ENCODE data around the gene NPB. TPM values are rescaled to one million over a fixed set of nuclear protein-coding genes. Genes with fewer than 3 reads are reported as not detected.
A peak's percentile ranks its signal among the peaks of the same experiment; 100 is the strongest.

NPB gene
- total RNA-seq, 1 donor from 2014 or later: 1.1 TPM

DNA sequence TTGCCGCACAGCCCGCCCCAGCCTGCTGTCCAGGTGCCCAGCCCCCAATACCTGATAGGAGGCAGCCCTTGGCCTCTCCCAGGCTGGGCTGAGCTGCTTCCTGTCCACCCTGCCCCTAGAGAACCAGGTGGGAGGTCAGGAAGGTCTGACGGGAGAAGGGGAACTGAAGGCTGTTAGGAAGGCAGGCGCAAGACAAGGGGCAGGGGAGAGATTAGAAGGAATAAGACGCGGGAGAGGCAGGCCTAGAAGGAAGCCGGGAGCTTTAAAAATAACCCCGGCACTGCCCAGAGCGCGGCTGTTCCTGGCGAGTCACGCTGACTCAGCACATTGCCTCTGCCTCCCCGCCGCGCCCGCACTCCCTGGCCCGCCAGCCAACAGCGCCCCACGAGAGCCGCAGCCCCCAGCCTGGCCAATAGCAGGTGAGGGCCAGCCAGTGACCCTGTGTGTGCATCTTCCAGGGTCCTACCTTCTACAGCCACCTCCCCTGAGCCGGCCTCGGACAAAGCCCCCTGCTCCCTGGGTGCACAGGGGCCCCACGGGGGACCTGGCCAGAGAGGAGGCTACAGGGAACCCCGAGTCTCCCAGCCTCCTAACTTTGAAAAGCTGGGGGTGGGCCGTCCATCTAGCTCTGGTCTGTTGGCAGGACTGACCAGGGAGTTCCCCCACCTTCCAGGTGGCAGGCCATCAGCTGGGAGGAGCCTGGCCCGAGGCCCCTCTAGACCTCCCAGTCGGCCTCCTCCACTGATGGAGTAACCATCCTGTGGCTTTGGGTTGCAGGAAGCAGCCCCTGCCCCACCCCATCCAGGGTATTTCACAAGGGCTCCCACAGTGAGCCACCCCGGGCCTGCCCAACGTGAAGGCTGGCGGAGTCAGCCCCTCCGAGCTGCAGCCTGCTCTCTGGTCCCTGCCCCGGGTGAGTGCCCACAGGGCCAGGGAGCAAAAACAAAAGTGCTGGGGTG, 21.5 kb downstream of the NPB start:
- Mint-ChIP-seq H3K4me1 (peaks cover 19% of the 10 kb centered on the region), H3K9me3 (no peaks in the 10 kb centered on the region), H3K27me3 (ENCODE audit: low read depth) (peaks cover 4% of the 10 kb centered on the region), H3K4me3 (peak overlapping the region; percentile 83), H3K27ac (ENCODE audit: unreplicated experiment) (peak overlapping the region; percentile 96), H3K36me3 (ENCODE audit: low read depth) (peaks cover 3% of the 10 kb centered on the region)
- DNase-seq (ENCODE audit: low read depth, low spot score): peak; percentile 44
- TF ChIP-seq, protein P1, sequence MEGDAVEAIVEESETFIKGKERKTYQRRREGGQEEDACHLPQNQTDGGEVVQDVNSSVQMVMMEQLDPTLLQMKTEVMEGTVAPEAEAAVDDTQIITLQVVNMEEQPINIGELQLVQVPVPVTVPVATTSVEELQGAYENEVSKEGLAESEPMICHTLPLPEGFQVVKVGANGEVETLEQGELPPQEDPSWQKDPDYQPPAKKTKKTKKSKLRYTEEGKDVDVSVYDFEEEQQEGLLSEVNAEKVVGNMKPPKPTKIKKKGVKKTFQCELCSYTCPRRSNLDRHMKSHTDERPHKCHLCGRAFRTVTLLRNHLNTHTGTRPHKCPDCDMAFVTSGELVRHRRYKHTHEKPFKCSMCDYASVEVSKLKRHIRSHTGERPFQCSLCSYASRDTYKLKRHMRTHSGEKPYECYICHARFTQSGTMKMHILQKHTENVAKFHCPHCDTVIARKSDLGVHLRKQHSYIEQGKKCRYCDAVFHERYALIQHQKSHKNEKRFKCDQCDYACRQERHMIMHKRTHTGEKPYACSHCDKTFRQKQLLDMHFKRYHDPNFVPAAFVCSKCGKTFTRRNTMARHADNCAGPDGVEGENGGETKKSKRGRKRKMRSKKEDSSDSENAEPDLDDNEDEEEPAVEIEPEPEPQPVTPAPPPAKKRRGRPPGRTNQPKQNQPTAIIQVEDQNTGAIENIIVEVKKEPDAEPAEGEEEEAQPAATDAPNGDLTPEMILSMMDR (conservative IDR thresholded peaks at IDR 0.05): no peak

DNA sequence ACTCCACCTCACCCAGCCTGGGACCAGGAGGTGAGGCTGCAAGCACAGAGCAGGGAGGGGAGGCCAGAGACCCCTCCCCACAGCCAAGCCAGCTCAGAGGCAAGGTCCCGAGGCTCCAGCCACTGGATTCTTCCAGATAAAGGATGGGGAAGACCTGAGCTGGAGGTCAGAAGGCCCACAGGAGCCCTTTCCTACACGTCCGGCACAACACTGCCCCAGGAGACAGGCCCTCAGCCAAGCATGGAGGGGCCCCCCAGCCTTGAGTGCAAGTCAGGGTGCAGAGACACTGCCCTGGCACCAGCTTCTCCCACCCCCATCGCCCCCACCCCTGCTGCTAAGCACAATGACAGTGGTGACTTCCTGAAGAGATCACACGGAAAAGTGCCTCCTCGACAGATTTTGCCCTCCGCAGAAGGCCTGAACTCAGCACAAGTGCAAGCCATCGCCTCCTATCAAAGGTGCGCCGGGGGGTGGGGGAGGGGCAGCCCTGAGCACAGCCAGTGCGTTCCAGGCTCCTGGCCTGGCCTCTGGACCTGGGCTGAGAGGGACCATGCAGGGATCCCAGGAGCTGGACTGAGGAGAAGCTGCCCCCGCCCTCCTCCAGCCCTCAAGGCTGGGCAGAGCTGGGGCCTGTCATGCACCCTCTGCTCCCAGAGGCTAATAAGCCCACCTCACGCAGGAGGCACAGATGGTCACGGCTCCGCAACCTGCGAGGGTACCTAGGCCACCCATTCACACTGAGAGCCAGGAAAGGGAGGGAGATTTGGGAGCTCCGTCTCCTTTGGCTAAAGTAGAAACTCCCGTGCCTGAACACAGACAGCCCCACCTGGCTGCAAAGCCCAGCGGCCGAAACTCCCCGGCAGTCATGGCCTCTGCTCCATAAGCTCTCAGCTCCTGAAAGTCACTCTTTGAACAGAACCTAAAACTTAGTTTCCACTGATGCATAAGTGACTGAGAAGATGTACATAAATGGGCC, 22.8 kb downstream of the NPB start:
- H3K27me3 Mint-ChIP-seq (ENCODE audit: low read depth): peaks cover 10% of the 10 kb centered on the region
- H3K9me3 Mint-ChIP-seq: no peaks in the 10 kb centered on the region
- H3K4me3 Mint-ChIP-seq: peak overlapping the region; percentile 93

DNA sequence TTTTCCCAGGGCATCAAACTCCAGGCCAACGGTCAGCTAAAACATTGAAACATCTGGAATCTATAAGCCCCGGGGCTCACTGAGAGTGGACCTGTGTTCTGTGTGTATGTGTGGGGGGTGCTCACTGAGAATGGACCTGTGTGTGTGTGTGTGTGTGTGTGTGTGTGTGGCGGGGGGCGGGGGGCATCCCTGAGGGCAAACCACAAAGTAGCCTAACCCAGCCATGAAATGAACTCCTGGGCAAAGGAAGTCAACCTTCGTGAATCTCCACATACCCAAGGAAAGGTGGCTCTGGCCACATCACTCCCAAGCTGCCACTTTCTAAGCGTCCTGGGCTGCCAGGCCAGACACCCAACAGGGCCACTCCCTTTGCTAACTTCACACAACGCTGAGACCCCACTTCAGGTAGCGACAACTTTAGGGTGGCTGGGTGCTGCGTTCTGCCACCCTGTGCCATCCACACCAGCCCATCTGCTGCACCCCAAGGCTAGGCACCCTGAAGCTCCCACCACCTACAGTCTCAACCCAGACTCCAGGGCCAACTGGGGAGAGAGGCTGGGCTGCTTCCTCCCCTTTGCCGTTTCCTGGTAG, 23.9 kb downstream of the NPB start:
- TF ChIP-seq, protein P1 (conservative IDR thresholded peaks at IDR 0.05): no peak
- Mint-ChIP-seq H3K4me3 (peak overlapping the region; percentile 93), H3K9me3 (no peaks in the 10 kb centered on the region), H3K27me3 (ENCODE audit: low read depth) (peaks cover 10% of the 10 kb centered on the region), H3K4me1 (peaks cover 19% of the 10 kb centered on the region), H3K36me3 (ENCODE audit: low read depth) (peaks cover 3% of the 10 kb centered on the region), H3K27ac (ENCODE audit: unreplicated experiment) (peak overlapping the region; percentile 96)
- no peak for DNase-seq (ENCODE audit: low read depth, low spot score)

More for the DNA sequence above, 22.8 kb downstream of the NPB start:
- no peak for DNase-seq (ENCODE audit: low read depth, low spot score)
- TF ChIP-seq, protein P1 (conservative IDR thresholded peaks at IDR 0.05): no peak
- Mint-ChIP-seq H3K27ac (ENCODE audit: unreplicated experiment) (no peak overlapping the region), H3K4me1 (peaks cover 19% of the 10 kb centered on the region), H3K36me3 (ENCODE audit: low read depth) (peaks cover 3% of the 10 kb centered on the region)

DNA sequence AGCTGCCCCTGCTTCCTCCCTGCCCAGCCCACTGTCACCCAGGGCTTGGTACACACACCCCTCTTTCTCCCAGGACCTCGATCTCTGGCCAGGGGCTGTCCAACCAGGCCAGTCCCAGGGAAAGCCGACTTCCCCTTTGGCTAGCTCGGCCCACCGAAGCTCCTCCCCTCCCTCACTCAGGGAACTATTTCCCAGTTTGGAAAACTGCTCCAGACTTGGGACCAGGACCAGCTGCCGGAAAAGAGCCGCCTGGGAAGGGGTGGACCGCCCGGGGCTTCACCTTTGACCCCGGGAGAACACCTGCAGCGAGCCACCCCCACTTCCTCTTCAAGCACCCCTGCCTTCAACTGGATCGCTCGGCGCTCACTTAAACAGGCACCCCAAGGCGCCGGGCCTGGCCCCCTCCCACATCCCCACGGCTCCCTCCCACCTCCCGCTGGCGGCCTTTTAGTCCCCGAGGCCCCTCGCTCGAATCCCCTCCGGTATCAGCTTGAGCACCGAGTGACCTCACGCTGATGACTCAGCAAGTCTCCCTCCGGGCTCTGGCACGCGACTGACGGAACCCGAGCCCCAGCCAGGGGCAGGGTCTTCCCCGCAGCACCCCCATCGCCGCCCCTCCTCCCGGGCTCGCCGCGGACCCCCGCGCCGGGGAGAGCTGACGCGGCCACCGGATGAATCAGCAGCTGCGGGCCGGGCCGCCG, 24.6 kb downstream of the NPB start:
- Mint-ChIP-seq H3K36me3 (ENCODE audit: low read depth) (peaks cover 3% of the 10 kb centered on the region), H3K4me1 (peaks cover 19% of the 10 kb centered on the region), H3K4me3 (peak overlapping the region; percentile 93), H3K27ac (ENCODE audit: unreplicated experiment) (peak overlapping the region; percentile 96), H3K9me3 (no peaks in the 10 kb centered on the region), H3K27me3 (ENCODE audit: low read depth) (peaks cover 10% of the 10 kb centered on the region)
- TF ChIP-seq, protein P1 (conservative IDR thresholded peaks at IDR 0.05): no peak
- peak; percentile 51 for DNase-seq (ENCODE audit: low read depth, low spot score)

All from neural crest cell (in vitro differentiated cells).